Left lobe of liver (tissue), 2 donors: ENCODE data around the gene CXCR4. TPM values are rescaled to one million over a fixed set of nuclear protein-coding genes. Genes with fewer than 3 reads are reported as not detected.

ENCODE experiments used
- ATAC-seq: fragments of 200-7000 bp; cut with Tn5 transposase; one replicate; pipeline ENCODE4 v1.9.1; 2020; ENCODE audit warnings: mild to moderate bottlenecking, moderate library complexity
- DNase-seq: peaks from one replicate; pipeline ENCODE4 v3.0.0-alpha.2; 2020; ENCODE audit warnings: low spot score
- total RNA-seq: library from RNA; stranded (reverse); gene quantifications from one replicate; pipeline ENCODE4 v1.2.1, GENCODE V29; 2021
- donor health status: DM: no; HTN: no; CAD: no; lungs with moderate emphysema.
- donor health status: DM: no; HTN: yes; CAD: no.

Gene CXCR4
- 2.0 TPM for total RNA-seq

GRCh38 chr2:136117909-136118818, at the start of gene CXCR4:
Gene CXCR4 (minus strand): TSS chr2:136118149. CDS start chr2:136118060, 89 bp downstream.
- peak; percentile 55 for ATAC-seq

GRCh38 chr2:136164280-136164776, 46.4 kb upstream of the CXCR4 start:
- no peak for ATAC-seq
- no peak for DNase-seq

More at GRCh38 chr2:136117909-136118818, at the start of gene CXCR4:
- DNase-seq: peak; percentile 74

GRCh38 chr2:136162438-136162837, 44.5 kb upstream of the CXCR4 start:
- ATAC-seq (no peak), DNase-seq (no peak)

GRCh38 chr2:136156411-136156810, 38.5 kb upstream of the CXCR4 start:
- DNase-seq (no peak), ATAC-seq (no peak)

- DNase-seq: no peak
- no peak for ATAC-seq
These were observed 36.4 kb upstream of the CXCR4 start for GRCh38 chr2:136154384-136154783.

GRCh38 chr2:136151021-136151971, 33.3 kb upstream of the CXCR4 start:
- DNase-seq: no peak
- ATAC-seq: no peak

GRCh38 chr2:136149011-136149410, 31.1 kb upstream of the CXCR4 start:
- DNase-seq: no peak
- no peak for ATAC-seq

GRCh38 chr2:136146564-136146963, 28.6 kb upstream of the CXCR4 start:
- no peak for ATAC-seq
- DNase-seq: no peak

- ATAC-seq (no peak), DNase-seq (no peak)
These were observed 25.9 kb upstream of the CXCR4 start for GRCh38 chr2:136143603-136144451.

GRCh38 chr2:136141510-136142149, 23.7 kb upstream of the CXCR4 start:
- no peak for ATAC-seq

GRCh38 chr2:136139631-136140030, 21.7 kb upstream of the CXCR4 start:
- no peak for ATAC-seq
- DNase-seq: no peak

More at GRCh38 chr2:136141510-136142149, 23.7 kb upstream of the CXCR4 start:
- DNase-seq: no peak

GRCh38 chr2:136137982-136138381, 20.0 kb upstream of the CXCR4 start:
- DNase-seq (no peak), ATAC-seq (no peak)

GRCh38 chr2:136136931-136137330, 19.0 kb upstream of the CXCR4 start:
- DNase-seq (no peak), ATAC-seq (no peak)

- DNase-seq (no peak), ATAC-seq (peak; percentile 37)
These were observed 18.3 kb upstream of the CXCR4 start for GRCh38 chr2:136135921-136136906.

- DNase-seq (no peak), ATAC-seq (no peak)
These were observed 17.5 kb upstream of the CXCR4 start for GRCh38 chr2:136135462-136135861.

GRCh38 chr2:136134126-136134525, 16.2 kb upstream of the CXCR4 start:
- DNase-seq (no peak), ATAC-seq (no peak)

GRCh38 chr2:136133586-136133985, 15.6 kb upstream of the CXCR4 start:
- ATAC-seq: no peak

GRCh38 chr2:136133176-136133575, 15.2 kb upstream of the CXCR4 start:
- DNase-seq (no peak), ATAC-seq (no peak)

More at GRCh38 chr2:136133586-136133985, 15.6 kb upstream of the CXCR4 start:
- no peak for DNase-seq

GRCh38 chr2:136132825-136133155, 14.8 kb upstream of the CXCR4 start:
- no peak for ATAC-seq
- no peak for DNase-seq
